Neuronal stem cell (in vitro differentiated cells): ENCODE data around the gene TMEM207. TPM values are rescaled to one million over a fixed set of nuclear protein-coding genes. Genes with fewer than 3 reads are reported as not detected.

ENCODE experiments used
- DNase-seq: peaks from one replicate; pipeline ENCODE4 v3.0.0-alpha.2; 2013; ENCODE audit warnings: low spot score
- H2AFZ ChIP-seq: one replicate; pipeline ENCODE4 v1.6.1; 2013; ENCODE audit warnings: mild to moderate bottlenecking, low read length, inconsistent platforms
- H2AK5ac ChIP-seq: 2 replicates; pipeline ENCODE4 v1.6.1; 2013; ENCODE audit warnings: low read depth, mild to moderate bottlenecking, inconsistent platforms, low read length, moderate library complexity, mixed read lengths
- H2BK120ac ChIP-seq: 2 replicates; pipeline ENCODE4 v1.6.1; 2013; ENCODE audit warnings: low read depth, mild to moderate bottlenecking, inconsistent platforms, low read length, moderate library complexity, mixed read lengths
- H2BK12ac ChIP-seq: one replicate; pipeline ENCODE4 v1.6.1; 2013; ENCODE audit warnings: low read length, inconsistent platforms
- H2BK15ac ChIP-seq: 2 replicates; pipeline ENCODE4 v1.6.1; 2013; ENCODE audit warnings: mild to moderate bottlenecking, low read length, inconsistent platforms, mixed read lengths
- H2BK5ac ChIP-seq: one replicate; pipeline ENCODE4 v1.6.1; 2013; ENCODE audit warnings: inconsistent platforms, mild to moderate bottlenecking, low read length, moderate library complexity
- H3K14ac ChIP-seq: one replicate; pipeline ENCODE4 v1.6.1; 2013; ENCODE audit warnings: low read length, inconsistent platforms
- H3K18ac ChIP-seq: 2 replicates; pipeline ENCODE4 v1.6.1; 2013; ENCODE audit warnings: low read length, inconsistent platforms
- H3K23ac ChIP-seq: 2 replicates; pipeline ENCODE4 v1.6.1; 2013; ENCODE audit warnings: low read depth, mild to moderate bottlenecking, mixed read lengths, low read length, inconsistent platforms; ENCODE audit not compliant: poor library complexity
- H3K27ac ChIP-seq: replicated peaks from 3 replicates; pipeline ENCODE4 v1.5.1; 2013; ENCODE audit warnings: low read length, inconsistent platforms
- H3K27me3 ChIP-seq, 3 experiments: 2 replicates each; pipeline ENCODE4 v1.6.1; 2013; ENCODE audit warnings: low read length in 3 of 3, mild to moderate bottlenecking in 2 of 3, inconsistent platforms in 1 of 3, low read depth in 1 of 3, mixed read lengths in 1 of 3, moderate library complexity in 1 of 3; ENCODE audit not compliant: control insufficient read depth in 3 of 3, insufficient read depth in 3 of 3
- H3K36me3 ChIP-seq, 2 donors: replicated peaks in 1 of 2; 2 replicates each; pipeline ENCODE4 v1.6.1; 2013; ENCODE audit warnings: low read length in 2 of 2; ENCODE audit not compliant: control insufficient read depth in 2 of 2, insufficient read depth in 2 of 2
- H3K4ac ChIP-seq: 2 replicates; pipeline ENCODE4 v1.6.1; 2013; ENCODE audit warnings: inconsistent platforms, mild to moderate bottlenecking, low read length, moderate library complexity
- H3K4me1 ChIP-seq, 2 donors: 1 replicate in 1 of 2; 2 replicates in 1 of 2; pipeline ENCODE4 v1.6.1; 2013; ENCODE audit warnings: low read length in 2 of 2, low read depth in 1 of 2; ENCODE audit not compliant: control insufficient read depth in 2 of 2, insufficient read depth in 1 of 2
- H3K4me2 ChIP-seq: one replicate; pipeline ENCODE4 v1.6.1; 2013; ENCODE audit warnings: mild to moderate bottlenecking, low read length, inconsistent platforms; ENCODE audit not compliant: insufficient read depth, poor library complexity, severe bottlenecking
- H3K4me3 ChIP-seq, 2 donors: 2 replicates each; pipeline ENCODE4 v1.5.1; 2013; ENCODE audit warnings: low read length in 2 of 2, mild to moderate bottlenecking in 2 of 2, inconsistent platforms in 1 of 2, moderate library complexity in 1 of 2
- H3K79me1 ChIP-seq: one replicate; pipeline ENCODE4 v1.6.1; 2013; ENCODE audit warnings: low read depth, mild to moderate bottlenecking, inconsistent platforms, low read length, moderate library complexity
- H3K9ac ChIP-seq: one replicate; pipeline ENCODE4 v1.6.1; 2013; ENCODE audit warnings: mild to moderate bottlenecking, low read depth, low read length, inconsistent platforms; ENCODE audit not compliant: poor library complexity
- H3K9me3 ChIP-seq, 2 donors: replicated peaks in 1 of 2; 2 replicates each; pipeline versions ENCODE3 to v1.6.1; 2013; ENCODE audit warnings: low read length in 2 of 2, mild to moderate bottlenecking in 2 of 2, inconsistent platforms in 1 of 2, low read depth in 1 of 2, mixed read lengths in 1 of 2, moderate library complexity in 1 of 2; ENCODE audit not compliant: control insufficient read depth in 2 of 2, insufficient read depth in 1 of 2
- H4K8ac ChIP-seq: one replicate; pipeline ENCODE4 v1.6.1; 2013; ENCODE audit warnings: low read depth, mild to moderate bottlenecking, inconsistent platforms, low read length, moderate library complexity
- H4K91ac ChIP-seq: one replicate; pipeline ENCODE4 v1.6.1; 2013; ENCODE audit warnings: low read length, low read depth, mild to moderate bottlenecking, inconsistent platforms; ENCODE audit not compliant: poor library complexity
- WGBS, 2 donors: extraction: QIAGEN DNeasy Blood & Tissue Kit; methylation state at CpG; one replicate each; pipeline ENCODE4 v1.1.7; 2013; ENCODE audit warnings: missing lambda C conversion rate in 2 of 2, mixed read lengths in 1 of 2; ENCODE audit not compliant: insufficient read length in 2 of 2, insufficient replicate concordance in 1 of 2; ENCODE audit errors: extremely low coverage in 2 of 2; 5-methylcytosine and 5-hydroxymethylcytosine counted together
- polyA plus RNA-seq, 2 experiments: library from polyadenylated mRNA; stranded (reverse); fragments of 200-250 nt; gene quantifications; one replicate each; pipeline ENCODE4 v1.2.3, GENCODE V29; 2013

The TMEM207 gene
- polyA plus RNA-seq (2013, experiment 1 of 2) = not detected
- not detected for polyA plus RNA-seq (2013, experiment 2 of 2)

DNA sequence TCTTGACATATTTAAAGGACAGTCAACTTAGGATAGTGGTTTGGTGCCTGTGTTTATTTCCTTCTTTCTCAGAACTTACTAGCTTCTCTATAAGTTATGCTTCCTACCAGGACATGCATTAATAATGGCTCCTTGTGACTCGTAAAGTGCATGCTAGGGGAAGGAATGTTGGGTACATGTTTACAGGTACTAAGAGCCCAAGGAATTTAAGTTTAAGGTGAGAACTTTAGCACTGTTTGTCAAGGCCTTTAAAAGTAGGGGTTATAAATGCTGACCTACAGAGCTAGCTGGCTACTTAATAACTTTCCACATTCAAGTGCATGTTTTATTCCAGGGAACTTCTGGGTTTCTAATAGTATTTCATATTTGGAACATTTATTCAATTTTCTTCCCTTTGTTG, at the start of gene TMEM207:
Gene TMEM207, minus strand, starts transcription at position 101 of the 400 bp plus-strand sequence. Its CDS starts 92 bp downstream, at position 9.
- H4K8ac ChIP-seq = no peak within 1 kb of the TSS
- WGBS, 2 donors = no CpG with 5 or more reads among the region's 1 CpG
- H3K18ac ChIP-seq = no peak within 1 kb of the TSS
- no peaks in the 10 kb centered on the region for H3K36me3 ChIP-seq
- H4K91ac ChIP-seq = no peak within 1 kb of the TSS
- no peak within 1 kb of the TSS for H3K9ac ChIP-seq
- H2BK5ac ChIP-seq = no peak within 1 kb of the TSS
- H3K23ac ChIP-seq = no peak within 1 kb of the TSS
- H3K14ac ChIP-seq = no peak within 1 kb of the TSS
- no peak within 1 kb of the TSS for H3K27ac ChIP-seq
- H2AFZ ChIP-seq = no peak within 1 kb of the TSS
- no peaks in the 10 kb centered on the region for H3K27me3 ChIP-seq
- H3K4me2 ChIP-seq = no peak within 1 kb of the TSS
- no peaks in the 10 kb centered on the region for H3K79me1 ChIP-seq
- H3K4me1 ChIP-seq = no peaks in the 10 kb centered on the region
- H2AK5ac ChIP-seq = no peak within 1 kb of the TSS
- H3K4me3 ChIP-seq = no peak within 1 kb of the TSS
- no peak within 1 kb of the TSS for H2BK12ac ChIP-seq
- no peak within 1 kb of the TSS for H3K4ac ChIP-seq
- H3K9me3 ChIP-seq = no peaks in the 10 kb centered on the region
- H2BK15ac ChIP-seq = no peak within 1 kb of the TSS
- H2BK120ac ChIP-seq = no peak within 1 kb of the TSS
- no peak for DNase-seq

GRCh38 chr3:190499122-190499521, 49.4 kb upstream of the TMEM207 start:
- no peak overlapping the region for H2AFZ ChIP-seq
- H3K4me1 ChIP-seq = peaks cover 0 to 3% of the 10 kb centered on the region in 2 donors
- no peak overlapping the region for H3K14ac ChIP-seq
- no peak for DNase-seq
- no peak overlapping the region for H4K8ac ChIP-seq
- H3K4me2 ChIP-seq = no peak overlapping the region
- H3K18ac ChIP-seq = no peak overlapping the region
- H3K4ac ChIP-seq = no peak overlapping the region
- H2BK5ac ChIP-seq = no peak overlapping the region
- H3K79me1 ChIP-seq = no peaks in the 10 kb centered on the region
- H3K27me3 ChIP-seq = no peaks in the 10 kb centered on the region
- no peaks in the 10 kb centered on the region for H3K9me3 ChIP-seq
- no peaks in the 10 kb centered on the region for H3K36me3 ChIP-seq
- no peak overlapping the region for H2BK120ac ChIP-seq
- H2AK5ac ChIP-seq = no peak overlapping the region
- WGBS, 2 donors = no CpG with 5 or more reads among the region's 2 CpGs
- no peak overlapping the region for H3K9ac ChIP-seq
- H3K4me3 ChIP-seq = no peak overlapping the region
- H3K23ac ChIP-seq = no peak overlapping the region
- no peak overlapping the region for H3K27ac ChIP-seq
- H2BK15ac ChIP-seq = no peak overlapping the region
- H4K91ac ChIP-seq = no peak overlapping the region
- H2BK12ac ChIP-seq = no peak overlapping the region

- Histone ChIP-seq H3K4me1 (peaks cover 0 to 3% of the 10 kb centered on the region in 2 donors), H4K91ac (no peak overlapping the region), H3K27me3 (no peaks in the 10 kb centered on the region), H2BK120ac (no peak overlapping the region), H3K36me3 (no peaks in the 10 kb centered on the region), H3K18ac (no peak overlapping the region), H3K9me3 (no peaks in the 10 kb centered on the region), H2AFZ (no peak overlapping the region), H2BK15ac (no peak overlapping the region), H2AK5ac (no peak overlapping the region), H3K4me2 (no peak overlapping the region), H3K23ac (no peak overlapping the region), H2BK12ac (no peak overlapping the region), H3K14ac (no peak overlapping the region), H3K27ac (no peak overlapping the region), H3K79me1 (no peaks in the 10 kb centered on the region), H3K4ac (no peak overlapping the region), H2BK5ac (no peak overlapping the region), H4K8ac (no peak overlapping the region), H3K4me3 (no peak overlapping the region), H3K9ac (no peak overlapping the region)
- WGBS, 2 donors = no CpG with 5 or more reads among the region's 2 CpGs
- DNase-seq = no peak
These were observed 48.6 kb upstream of the TMEM207 start for GRCh38 chr3:190498293-190498692.

- H3K4me2 ChIP-seq = no peak overlapping the region
- no peak overlapping the region for H4K8ac ChIP-seq
- no peak overlapping the region for H2BK12ac ChIP-seq
- H2BK120ac ChIP-seq = no peak overlapping the region
- no CpG with 5 or more reads among the region's 3 CpGs for WGBS, 2 donors
- H3K9ac ChIP-seq = no peak overlapping the region
- H3K27ac ChIP-seq = no peak overlapping the region
- no peak overlapping the region for H4K91ac ChIP-seq
- H3K27me3 ChIP-seq = no peaks in the 10 kb centered on the region
- no peak overlapping the region for H2BK5ac ChIP-seq
- H3K36me3 ChIP-seq = no peaks in the 10 kb centered on the region
- H2AFZ ChIP-seq = no peak overlapping the region
- no peak overlapping the region for H3K4me3 ChIP-seq
- no peaks in the 10 kb centered on the region for H3K79me1 ChIP-seq
- H2BK15ac ChIP-seq = no peak overlapping the region
- no peak overlapping the region for H3K14ac ChIP-seq
- H3K4me1 ChIP-seq = peaks cover 0 to 3% of the 10 kb centered on the region in 2 donors
- DNase-seq = no peak
- H3K18ac ChIP-seq = no peak overlapping the region
- H2AK5ac ChIP-seq = no peak overlapping the region
- no peaks in the 10 kb centered on the region for H3K9me3 ChIP-seq
- no peak overlapping the region for H3K23ac ChIP-seq
- no peak overlapping the region for H3K4ac ChIP-seq
These were observed 48.1 kb upstream of the TMEM207 start for GRCh38 chr3:190497811-190498210.
